ENCODE results near the gene VAMP1. TPM values are rescaled to one million over a fixed set of nuclear protein-coding genes. Genes with fewer than 3 reads are reported as not detected.
"Not testable (repeated sequence)": the region's sequence is repeated elsewhere in the genome, so short reads cannot be mapped to it uniquely, and the experiment has no call there.

Gene VAMP1
- total RNA-seq, 5 donors from 2014 or later (not counting 1 experiment from before 2014, with no cell fraction given): 64.6 to 92.2 (median 75.8) TPM

DNA sequence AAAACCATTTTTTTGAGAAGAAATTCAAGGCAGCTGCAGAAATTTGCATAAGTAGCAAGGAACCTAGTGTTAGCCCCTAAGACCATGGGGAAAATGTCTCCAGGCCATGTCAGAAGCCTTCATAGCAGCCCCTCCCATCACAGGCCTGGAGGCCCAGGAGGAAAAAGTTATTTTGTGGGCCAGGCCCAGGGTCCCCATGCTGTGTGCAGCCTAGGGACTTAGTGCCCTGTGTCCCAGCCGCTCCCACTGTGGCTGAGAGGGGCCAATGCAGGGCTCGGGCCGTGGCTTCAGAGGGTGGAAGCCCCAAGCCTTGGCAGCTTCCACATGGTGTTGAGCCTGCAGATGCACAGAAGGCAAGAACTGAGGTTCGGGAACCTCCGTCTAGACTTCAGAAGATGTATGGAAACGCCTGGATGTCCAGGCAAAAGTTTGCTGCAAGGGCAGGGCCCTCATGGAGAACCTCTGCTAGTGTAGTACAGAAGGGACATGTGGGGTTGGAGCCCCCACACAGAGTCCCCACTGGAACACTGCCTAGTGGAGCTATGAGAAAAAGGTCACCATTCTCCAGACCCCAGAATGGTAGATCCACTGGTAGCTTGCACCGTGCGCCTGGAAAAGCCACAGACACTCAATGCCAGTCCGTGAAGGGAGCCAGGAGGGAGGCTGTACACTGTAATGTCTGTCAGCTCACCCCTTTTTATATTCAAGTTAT lies 2.8 kb downstream of the VAMP1 start:
- H3K4me3 ChIP-seq (ENCODE audit: control insufficient read depth in 1 of 2, extremely low read depth in 1 of 2, low read length in 1 of 2); H3K27me3 Mint-ChIP-seq; H3K9me3 Mint-ChIP-seq; POLR2A ChIA-PET; ATAC-seq (replicated peaks in 1 of 4); DNase-seq; CTCF ChIA-PET; H3K27me3 ChIP-seq (replicated peaks in 1 of 2; ENCODE audit: control insufficient read depth in 2 of 2, extremely low read depth in 1 of 2, insufficient read depth in 2 of 2, low read length in 1 of 2); H3K9me3 ChIP-seq: not testable (repeated sequence)
- Mint-ChIP-seq H3K4me1 (peaks cover 76 to 80% (median 79%) of the 10 kb centered on the region in 3 donors), H3K27ac (peak overlapping the region; percentile 92 to 96), H3K4me3 (peak overlapping the region; percentile 87 to 93 (median 91)), H3K36me3 (peaks cover 47% of the 10 kb centered on the region)
- WGBS (ENCODE audit: insufficient coverage): 84% methylated on average over 5 of the region's 9 CpGs
- H3K36me3 ChIP-seq (ENCODE audit: control insufficient read depth in 2 of 2, extremely low read depth in 1 of 2, insufficient read depth in 1 of 2, low read length in 1 of 2): peaks cover 13 to 38% of the 10 kb centered on the region in 2 donors
- peak overlapping the region; percentile 32 for H3K27ac ChIP-seq (ENCODE audit: low read length)
- peaks cover 49 to 67% of the 10 kb centered on the region in 2 experiments for H3K4me1 ChIP-seq (ENCODE audit: control insufficient read depth in 1 of 2, extremely low read depth in 1 of 2, insufficient read depth in 2 of 2, low read length in 2 of 2)

DNA sequence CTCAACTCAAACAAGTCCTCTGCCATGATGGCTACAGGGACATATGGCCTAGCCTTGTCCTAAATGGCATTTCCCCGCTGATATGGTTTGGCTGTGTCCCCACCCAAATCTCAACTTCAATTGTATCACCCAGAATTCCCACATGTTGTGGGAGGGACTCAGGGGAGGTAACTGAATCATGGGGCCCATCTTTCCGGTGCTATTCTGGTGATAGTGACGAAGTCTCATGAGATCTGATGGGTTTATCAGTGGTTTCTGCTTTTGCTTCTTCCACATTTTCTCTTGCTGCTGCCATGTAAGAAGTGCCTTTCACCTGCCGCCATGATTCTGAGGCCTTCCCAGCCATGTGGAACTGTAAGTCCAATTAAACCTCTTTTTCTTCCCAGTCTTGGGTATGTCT lies 3.7 kb downstream of the VAMP1 start:
- Histone ChIP-seq H3K4me1 (ENCODE audit: control insufficient read depth in 1 of 2, extremely low read depth in 1 of 2, insufficient read depth in 2 of 2, low read length in 2 of 2) (peaks cover 58 to 77% of the 10 kb centered on the region in 2 experiments), H3K27ac (ENCODE audit: low read length) (peak overlapping the region; percentile 9), H3K36me3 (ENCODE audit: control insufficient read depth in 2 of 2, extremely low read depth in 1 of 2, insufficient read depth in 1 of 2, low read length in 1 of 2) (peaks cover 13 to 43% of the 10 kb centered on the region in 2 donors)
- no CpG with 5 or more reads among the region's 4 CpGs for WGBS (ENCODE audit: insufficient coverage)
- H3K4me1 Mint-ChIP-seq: peaks cover 85 to 89% (median 86%) of the 10 kb centered on the region in 3 donors
- H3K27me3 ChIP-seq (replicated peaks in 1 of 2; ENCODE audit: control insufficient read depth in 2 of 2, extremely low read depth in 1 of 2, insufficient read depth in 2 of 2, low read length in 1 of 2); H3K4me3 ChIP-seq (ENCODE audit: control insufficient read depth in 1 of 2, extremely low read depth in 1 of 2, low read length in 1 of 2); ATAC-seq (replicated peaks in 1 of 4); H3K9me3 ChIP-seq; H3K9me3 Mint-ChIP-seq; DNase-seq; H3K27me3 Mint-ChIP-seq; POLR2A ChIA-PET: not testable (repeated sequence)
- peaks cover 53% of the 10 kb centered on the region for H3K36me3 Mint-ChIP-seq
- H3K27ac Mint-ChIP-seq: peak overlapping the region; percentile 89 to 96
- H3K4me3 Mint-ChIP-seq: peak overlapping the region in 2 of 3 donors; percentile 31 to 87
- CTCF ChIA-PET: interaction anchor here (1.0 to 2.2 kb wide), 9 partner anchors 15 to 131 kb away, joined by 3 to 45 read pairs (median 11); partner anchors contain the start of gene TAPBPL (in 1 of the 2)

DNA sequence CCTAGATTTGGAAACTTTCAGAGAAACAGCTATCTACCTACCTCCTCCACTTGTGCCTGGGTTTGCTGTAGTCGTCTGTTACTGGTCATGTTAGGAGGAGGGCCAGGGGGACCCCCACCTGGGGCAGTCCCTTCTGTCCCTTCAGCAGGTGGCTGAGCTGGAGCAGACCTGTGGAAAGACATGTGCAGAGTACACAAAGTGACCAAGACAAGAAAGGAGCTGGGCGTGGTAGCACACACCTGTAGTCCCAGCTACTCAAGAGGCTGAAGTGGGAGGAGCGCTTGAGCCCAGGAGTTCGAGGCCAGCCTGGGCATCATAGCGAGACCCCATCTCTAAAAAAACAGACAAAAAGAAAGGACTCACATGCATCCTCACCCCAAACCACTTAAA lies 4.3 kb downstream of the VAMP1 start:
- H3K27me3 Mint-ChIP-seq: no peaks in the 10 kb centered on the region
- no peaks in the 10 kb centered on the region for H3K9me3 ChIP-seq
- peak overlapping the region; percentile 2 for H3K27ac ChIP-seq (ENCODE audit: low read length)
- H3K27ac Mint-ChIP-seq: peak overlapping the region; percentile 89 to 96
- peaks cover 87 to 90% (median 88%) of the 10 kb centered on the region in 3 donors for H3K4me1 Mint-ChIP-seq
- peaks cover 55% of the 10 kb centered on the region for H3K36me3 Mint-ChIP-seq
- ChIA-PET POLR2A (interaction anchor here in 1 of 2 donors (1.4 to 2.0 kb wide), 2 partner anchors 21 to 42 kb away, joined by 3 to 4 read pairs; partner anchors contain the start of gene CD27), CTCF (interaction anchor here (0.7 to 2.2 kb wide), 23 partner anchors 14 to 143 kb away, joined by 3 to 45 read pairs (median 8); partner anchors contain the start of genes CD27 (in 2 of the 2) and TAPBPL (in 1 of the 2))
- ATAC-seq (replicated peaks in 1 of 4) (no peak), DNase-seq (no peak)
- H3K36me3 ChIP-seq (ENCODE audit: control insufficient read depth in 2 of 2, extremely low read depth in 1 of 2, insufficient read depth in 1 of 2, low read length in 1 of 2): peaks cover 13 to 48% of the 10 kb centered on the region in 2 donors
- H3K27me3 ChIP-seq (replicated peaks in 1 of 2; ENCODE audit: control insufficient read depth in 2 of 2, extremely low read depth in 1 of 2, insufficient read depth in 2 of 2, low read length in 1 of 2): no peaks in the 10 kb centered on the region
- H3K9me3 Mint-ChIP-seq: no peaks in the 10 kb centered on the region
- peak overlapping the region in 1 of 3 donors; percentile 52 for H3K4me3 Mint-ChIP-seq
- no peak overlapping the region for H3K4me3 ChIP-seq (ENCODE audit: control insufficient read depth in 1 of 2, extremely low read depth in 1 of 2, low read length in 1 of 2)
- WGBS (ENCODE audit: insufficient coverage): 100% methylated on average over 2 of the region's 5 CpGs
- H3K4me1 ChIP-seq (ENCODE audit: control insufficient read depth in 1 of 2, extremely low read depth in 1 of 2, insufficient read depth in 2 of 2, low read length in 2 of 2): peaks cover 63 to 78% of the 10 kb centered on the region in 2 experiments

DNA sequence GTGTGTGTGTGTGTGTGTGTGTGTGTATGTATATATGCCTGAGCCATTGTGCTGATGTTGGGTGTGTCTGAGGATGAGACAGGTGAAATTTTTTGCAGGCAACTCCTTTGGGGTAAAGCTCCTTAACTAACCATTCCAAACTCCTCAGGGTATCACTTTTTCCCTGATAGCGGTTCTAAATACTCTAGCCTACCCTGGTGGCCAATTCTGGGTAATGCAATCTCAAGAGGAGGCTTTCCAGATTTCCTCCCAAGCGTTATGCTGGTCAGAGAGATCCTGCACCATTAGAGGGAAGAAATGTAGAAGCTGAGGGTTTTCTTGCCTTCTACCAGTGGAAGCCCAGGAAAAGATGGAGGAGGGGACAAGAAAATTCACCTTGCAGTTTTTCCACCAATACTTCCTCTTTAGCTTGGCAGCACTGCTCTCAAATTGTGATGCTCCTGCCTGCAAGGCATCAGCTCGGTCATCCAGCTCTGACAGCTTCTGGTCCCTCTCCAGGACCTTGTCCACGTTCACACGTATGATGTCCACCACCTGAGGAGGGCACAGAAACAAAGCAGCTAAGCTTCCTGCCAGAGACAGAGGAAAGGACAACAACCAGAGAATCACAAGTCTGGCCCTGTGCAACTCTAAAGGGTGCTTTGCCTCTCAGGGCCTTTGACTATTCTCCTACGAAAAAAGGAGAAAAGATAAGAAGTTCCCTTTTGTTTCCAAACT lies 4.9 kb downstream of the VAMP1 start:
- H3K27ac Mint-ChIP-seq: peak overlapping the region; percentile 89 to 96
- peaks cover 67 to 81% of the 10 kb centered on the region in 2 experiments for H3K4me1 ChIP-seq (ENCODE audit: control insufficient read depth in 1 of 2, extremely low read depth in 1 of 2, insufficient read depth in 2 of 2, low read length in 2 of 2)
- peaks cover 13 to 54% of the 10 kb centered on the region in 2 donors for H3K36me3 ChIP-seq (ENCODE audit: control insufficient read depth in 2 of 2, extremely low read depth in 1 of 2, insufficient read depth in 1 of 2, low read length in 1 of 2)
- no peak overlapping the region for H3K4me3 ChIP-seq (ENCODE audit: control insufficient read depth in 1 of 2, extremely low read depth in 1 of 2, low read length in 1 of 2)
- no peaks in the 10 kb centered on the region for H3K27me3 Mint-ChIP-seq
- H3K27ac ChIP-seq (ENCODE audit: low read length): peak overlapping the region; percentile 5
- no peaks in the 10 kb centered on the region for H3K9me3 Mint-ChIP-seq
- peaks cover 60% of the 10 kb centered on the region for H3K36me3 Mint-ChIP-seq
- WGBS (ENCODE audit: insufficient coverage): 47% methylated on average over 5 of the region's 6 CpGs
- ATAC-seq (replicated peaks in 1 of 4): no peak
- POLR2A ChIA-PET: interaction anchor here (0.5 to 2.0 kb wide), 7 partner anchors 14 to 72 kb away, joined by 3 to 5 read pairs (median 4); partner anchors contain the start of genes CD27 (in 1 of the 2) and TAPBPL (in 1 of the 2)
- peak in 13 of 35 experiments; percentile 17 to 83 (median 43) for DNase-seq
- CTCF ChIA-PET: interaction anchor here (0.6 to 2.2 kb wide), 36 partner anchors 9 to 142 kb away, joined by 3 to 45 read pairs (median 6); partner anchors contain the start of genes CD27 (in 2 of the 2) and TAPBPL (in 2 of the 2)
- H3K4me3 Mint-ChIP-seq: peak overlapping the region in 1 of 3 donors; percentile 52
- H3K9me3 ChIP-seq: no peaks in the 10 kb centered on the region
- H3K27me3 ChIP-seq (replicated peaks in 1 of 2; ENCODE audit: control insufficient read depth in 2 of 2, extremely low read depth in 1 of 2, insufficient read depth in 2 of 2, low read length in 1 of 2): no peaks in the 10 kb centered on the region
- H3K4me1 Mint-ChIP-seq: peaks cover 90 to 91% (median 91%) of the 10 kb centered on the region in 3 donors

DNA sequence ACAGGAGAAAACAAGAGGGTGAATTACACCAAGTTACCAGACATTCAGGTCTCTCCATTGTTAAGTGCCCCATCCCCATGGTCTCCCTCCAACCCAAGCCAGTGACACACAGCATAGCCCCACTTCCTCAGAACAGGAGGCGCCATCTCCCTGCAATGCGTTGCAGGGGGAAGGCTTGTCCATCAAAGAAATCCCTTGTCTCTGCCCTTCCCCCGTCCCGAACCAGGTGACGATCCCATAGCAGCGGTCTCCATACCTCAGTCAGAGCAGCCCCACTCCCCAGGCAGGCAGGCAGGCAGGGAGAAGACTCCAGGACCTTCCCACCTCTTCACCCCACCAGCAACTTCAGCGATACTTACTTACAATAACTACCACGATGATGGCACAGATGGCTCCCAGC lies 5.9 kb downstream of the VAMP1 start:
- H3K36me3 Mint-ChIP-seq: peaks cover 62% of the 10 kb centered on the region
- Histone ChIP-seq H3K9me3 (no peaks in the 10 kb centered on the region), H3K4me1 (ENCODE audit: control insufficient read depth in 1 of 2, extremely low read depth in 1 of 2, insufficient read depth in 2 of 2, low read length in 2 of 2) (peaks cover 71 to 87% of the 10 kb centered on the region in 2 experiments), H3K27ac (ENCODE audit: low read length) (peak overlapping the region; percentile 92), H3K4me3 (ENCODE audit: control insufficient read depth in 1 of 2, extremely low read depth in 1 of 2, low read length in 1 of 2) (peak overlapping the region in 1 of 2 donors; percentile 17), H3K36me3 (ENCODE audit: control insufficient read depth in 2 of 2, extremely low read depth in 1 of 2, insufficient read depth in 1 of 2, low read length in 1 of 2) (peaks cover 17 to 64% of the 10 kb centered on the region in 2 donors), H3K27me3 (replicated peaks in 1 of 2; ENCODE audit: control insufficient read depth in 2 of 2, extremely low read depth in 1 of 2, insufficient read depth in 2 of 2, low read length in 1 of 2) (no peaks in the 10 kb centered on the region)
- peaks cover 93 to 97% (median 96%) of the 10 kb centered on the region in 3 donors for H3K4me1 Mint-ChIP-seq
- 84% methylated on average over 7 of the region's 8 CpGs for WGBS (ENCODE audit: insufficient coverage)
- H3K4me3 Mint-ChIP-seq: peak overlapping the region in 2 of 3 donors; percentile 14 to 81
- H3K27me3 Mint-ChIP-seq: no peaks in the 10 kb centered on the region
- ChIA-PET POLR2A (interaction anchor here (0.7 to 2.0 kb wide), 2 partner anchors 41 to 94 kb away, joined by 3 to 4 read pairs; no protein-coding TSS in a partner anchor), CTCF (interaction anchor here (0.5 to 3.0 kb wide), 30 partner anchors 8 to 141 kb away, joined by 3 to 45 read pairs (median 7); partner anchors contain the start of genes CD27 (in 2 of the 2) and TAPBPL (in 2 of the 2))
- H3K9me3 Mint-ChIP-seq: no peaks in the 10 kb centered on the region
- peak overlapping the region; percentile 98 for H3K27ac Mint-ChIP-seq
- DNase-seq (no peak), ATAC-seq (replicated peaks in 1 of 4) (no peak)

Measured in T-cell (primary cell).